Mesenteric fat pad (tissue), 1 donor: ENCODE measurements around the gene FBXW11. TPM values are rescaled to one million over a fixed set of nuclear protein-coding genes. Genes with fewer than 3 reads are reported as not detected.
"Not testable (repeated sequence)": the region's sequence is repeated elsewhere in the genome, so short reads cannot be mapped to it uniquely, and the experiment has no call there.

Source experiments
- DNase-seq: peaks from one replicate; pipeline ENCODE4 v3.0.0-alpha.2; 2020; ENCODE audit warnings: low spot score
- total RNA-seq: library from RNA; stranded (reverse); fragmentation: NEBNext Ultra II Directional; extraction: Animal tissue kit (Norgen Biotek cat#: 25700); gene quantifications from one replicate; pipeline ENCODE4 v1.2.1, GENCODE V29; 2021
- donor health status: DM: yes; HTN: yes; CAD: no.

The FBXW11 gene
- total RNA-seq, 1 donor from 2014 or later = 43.9 TPM

DNA sequence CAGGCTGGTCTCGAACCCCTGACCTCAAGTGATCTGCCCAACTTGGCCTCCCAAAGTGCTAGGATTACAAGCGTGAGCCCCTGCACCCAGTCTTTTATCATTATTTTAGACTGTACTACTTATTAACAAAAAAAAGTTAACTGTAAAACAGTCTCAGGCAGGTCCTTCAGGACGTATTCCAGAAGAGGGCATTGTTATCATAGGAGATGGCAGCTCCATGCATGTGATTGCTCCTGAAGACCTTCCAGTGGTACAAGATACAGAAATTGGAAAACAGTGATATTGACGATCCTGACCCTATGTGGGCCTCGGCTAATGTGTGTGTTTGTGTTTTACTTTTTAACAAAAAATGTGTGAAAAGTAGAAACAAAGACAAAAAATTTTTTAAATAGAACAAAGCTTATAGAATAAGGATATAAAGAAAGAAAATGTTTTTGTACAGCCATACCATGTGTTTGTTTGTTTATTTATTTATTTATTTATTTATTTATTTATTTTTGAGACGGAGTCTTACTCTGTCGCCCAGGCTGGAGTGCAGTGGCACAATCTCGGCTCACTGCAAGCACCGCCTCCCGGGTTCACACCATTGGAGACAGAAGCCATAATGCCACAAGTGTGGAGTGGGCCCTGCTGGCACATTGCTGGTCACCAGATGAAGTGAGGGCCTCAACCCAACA lies 13.8 kb upstream of the FBXW11 start:
- not testable (repeated sequence) for DNase-seq

DNA sequence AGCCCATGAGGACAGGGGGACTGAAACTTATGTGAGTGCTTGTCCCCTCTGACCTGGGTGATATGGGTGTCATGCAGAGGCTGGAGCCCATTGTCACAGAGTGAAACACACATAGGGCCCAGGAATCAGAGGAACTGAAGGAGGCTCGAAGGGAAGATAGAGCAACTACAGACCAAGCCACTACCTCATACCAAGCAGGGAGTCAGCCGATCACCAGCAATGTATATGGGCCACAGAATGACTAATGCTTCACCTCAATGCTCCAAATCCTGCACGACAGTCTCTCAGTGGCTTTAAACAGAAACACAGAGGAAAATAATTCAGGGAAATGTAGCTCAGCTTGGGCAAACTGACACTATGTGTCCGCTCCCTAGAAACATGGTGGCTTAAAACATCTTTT lies 8.9 kb upstream of the FBXW11 start:
- DNase-seq = no peak

DNA sequence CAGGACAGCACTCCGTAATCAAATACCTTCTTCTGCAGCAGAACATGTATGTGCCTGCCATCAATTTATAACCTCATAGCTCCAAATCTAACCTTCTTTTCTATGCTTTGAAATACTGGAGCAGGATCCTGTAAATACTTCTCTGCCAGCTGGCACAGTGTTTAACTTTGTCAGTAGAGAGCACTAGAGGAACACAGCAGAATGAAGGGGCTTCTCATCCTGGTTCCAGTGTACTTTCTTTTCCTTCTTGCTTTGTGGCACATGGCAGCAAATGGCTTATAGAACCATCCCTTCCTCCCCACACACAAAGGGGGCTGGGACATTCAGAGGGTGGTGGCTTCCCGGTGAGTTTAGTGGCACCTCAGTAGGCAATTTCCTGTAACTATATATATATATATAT lies 3.8 kb upstream of the FBXW11 start:
- no peak for DNase-seq

DNA sequence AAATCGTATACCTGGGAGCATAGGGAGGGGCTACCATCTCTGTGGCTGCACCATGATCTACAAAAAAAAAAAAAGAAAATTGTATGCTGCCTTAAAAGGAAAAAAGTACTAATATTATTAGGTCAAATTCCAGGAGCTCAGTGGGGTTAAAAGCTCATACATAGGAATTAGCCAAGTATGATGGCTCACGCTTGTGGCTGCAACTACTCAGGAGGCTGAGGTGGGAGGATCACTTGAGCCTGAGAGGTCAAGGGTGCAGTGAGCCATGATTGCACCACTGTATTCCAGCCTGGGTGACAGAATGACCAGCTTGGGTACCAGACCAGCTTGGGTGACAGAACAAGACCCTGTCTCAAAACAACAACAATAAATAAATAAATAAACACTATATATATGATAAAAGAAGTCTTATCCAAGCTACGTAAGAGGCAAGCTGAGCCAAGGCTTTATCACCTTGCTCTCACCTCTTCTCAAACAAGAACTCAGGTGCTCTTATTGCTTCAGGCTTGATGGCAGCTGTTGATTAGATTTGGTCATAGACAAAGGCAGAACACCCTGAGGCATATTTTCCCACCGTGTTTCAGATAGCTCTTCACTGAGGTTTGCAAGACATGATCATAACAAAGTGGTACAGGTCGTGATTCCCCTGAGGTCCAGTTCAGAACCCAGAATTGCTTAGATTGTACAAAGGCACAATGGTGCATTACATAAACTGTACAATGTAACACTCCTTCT lies 3.3 kb upstream of the FBXW11 start:
- DNase-seq = no peak

DNA sequence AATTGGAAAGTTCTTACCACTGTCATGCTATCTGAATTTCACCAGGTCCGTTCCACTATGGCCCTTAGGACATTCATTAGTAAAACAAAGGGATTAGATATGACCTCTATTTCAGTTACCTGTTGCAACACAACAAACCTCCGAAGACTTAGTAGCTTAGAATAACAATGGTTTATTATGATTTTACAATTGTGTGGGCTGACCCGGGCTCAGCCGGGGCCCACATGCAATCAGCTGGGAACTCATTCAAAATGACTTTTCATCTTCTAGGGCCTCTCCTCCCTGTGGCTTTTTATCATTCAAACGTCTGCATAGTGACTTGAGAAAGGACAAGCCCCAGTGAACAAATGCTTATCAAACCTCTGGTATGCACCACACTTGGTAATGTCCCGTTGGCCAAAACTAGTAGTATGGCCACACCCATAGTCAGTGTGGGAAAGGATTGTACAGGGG lies 2.3 kb upstream of the FBXW11 start:
- no peak for DNase-seq

DNA sequence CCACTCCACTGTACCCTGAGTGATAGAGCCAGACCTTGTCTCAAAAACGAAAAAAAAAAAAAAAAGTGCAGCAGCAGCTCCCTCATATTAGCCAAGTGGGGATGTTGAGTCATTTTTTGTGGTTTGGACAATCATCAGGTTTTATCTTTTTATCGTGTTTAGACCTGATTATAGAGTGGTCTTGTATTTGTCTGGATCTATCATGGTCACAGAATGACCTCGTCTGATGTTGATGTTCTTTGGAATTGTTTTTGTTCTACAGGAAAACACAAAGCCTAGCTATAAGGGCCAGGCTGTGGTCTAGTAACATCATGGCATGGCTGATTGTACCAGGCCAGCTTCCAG lies 1.6 kb upstream of the FBXW11 start:
- DNase-seq = no peak

DNA sequence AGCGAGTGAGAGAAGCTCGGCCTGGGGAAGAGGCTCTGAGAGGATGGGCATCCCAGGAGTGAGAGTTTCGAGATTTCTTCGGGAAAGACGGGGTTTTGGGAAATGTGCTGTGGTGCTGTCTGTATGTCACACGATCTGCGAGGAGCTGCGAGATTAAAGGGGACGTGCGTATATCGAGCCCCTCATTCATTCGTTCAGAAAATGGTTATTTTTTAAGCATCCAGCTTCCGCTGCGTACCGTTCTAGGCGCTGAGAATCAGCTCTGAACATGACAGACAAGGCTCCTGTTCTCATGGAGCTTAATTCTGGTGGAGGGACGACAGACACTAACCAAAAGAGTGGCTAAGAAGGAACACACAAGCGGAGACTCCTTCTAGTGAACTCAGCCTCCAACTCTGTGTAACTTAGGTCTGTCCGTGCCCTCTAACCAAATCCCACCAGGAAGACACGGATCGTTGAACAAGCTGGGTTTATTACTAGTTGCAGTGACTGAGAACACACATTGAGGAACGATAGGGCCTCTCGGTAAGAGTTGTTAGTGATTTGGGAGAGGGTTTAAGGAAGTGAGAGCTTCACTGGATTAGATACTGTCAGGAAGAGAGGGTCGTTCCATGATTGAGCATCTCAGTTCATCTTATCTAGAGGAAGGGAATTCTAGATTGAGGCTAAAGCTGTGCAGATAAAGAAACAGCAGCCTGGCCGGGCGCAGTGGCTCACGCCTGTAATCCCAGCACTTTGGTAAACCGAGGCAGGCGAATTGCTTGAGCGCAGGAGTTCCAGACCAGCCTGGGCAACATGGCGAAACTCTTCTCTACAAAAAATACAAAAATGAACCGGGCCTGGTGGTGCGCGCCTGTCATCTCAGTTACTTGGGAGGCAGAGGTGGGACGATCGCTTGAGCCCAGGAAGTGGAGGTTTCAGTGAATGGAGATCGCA lies 1.0 kb upstream of the FBXW11 start:
- DNase-seq = no peak

DNA sequence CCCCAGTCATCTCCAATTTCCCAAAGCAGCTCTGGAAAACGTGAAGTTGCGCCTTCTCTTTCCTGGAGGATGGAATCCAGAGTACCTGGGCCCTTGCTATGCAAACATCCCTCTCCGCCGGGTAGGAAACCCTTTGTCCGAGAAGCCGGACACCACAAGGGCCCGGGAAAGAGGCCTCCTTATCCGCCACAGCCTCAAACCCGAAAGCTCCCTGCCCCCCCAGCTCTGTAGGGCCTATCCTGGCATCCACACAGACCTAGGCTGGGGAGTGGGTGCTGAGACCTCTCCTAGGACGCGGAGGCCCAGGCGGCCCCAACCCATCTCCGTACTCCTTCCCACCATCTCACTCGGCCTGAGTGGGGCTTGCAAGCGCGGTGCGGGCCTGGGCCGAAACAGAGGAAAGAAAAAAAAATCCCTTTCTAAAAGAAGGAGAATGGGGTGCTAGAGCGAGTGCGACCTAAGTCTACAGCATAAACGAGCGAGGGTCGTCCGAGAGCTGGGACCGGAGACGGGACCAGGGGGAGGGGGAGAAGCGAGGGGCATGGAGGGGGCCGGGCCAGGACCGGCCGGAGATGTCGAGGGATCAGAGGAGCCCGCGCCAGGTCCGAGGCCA lies 624 bp downstream of the FBXW11 start:
- no peak for DNase-seq

DNA sequence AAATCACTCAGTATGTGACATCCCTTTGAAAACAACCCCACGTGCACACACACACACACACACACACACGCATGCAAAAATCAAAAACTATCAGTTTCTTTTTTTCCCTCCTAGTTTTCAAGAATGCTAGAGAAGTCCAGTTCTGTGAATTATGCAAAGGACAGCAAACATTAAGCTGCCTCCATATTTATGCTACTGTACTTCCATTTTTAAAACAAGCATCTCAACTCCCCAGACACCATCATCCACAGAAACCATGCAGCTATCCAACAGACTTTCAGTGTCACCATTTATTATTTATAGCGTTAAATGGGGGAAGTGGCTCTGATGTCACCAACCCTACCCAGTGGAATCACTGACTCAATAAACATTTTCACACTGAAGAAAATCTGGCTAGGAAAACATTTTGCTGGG lies 1.6 kb downstream of the FBXW11 start:
- DNase-seq = no peak

DNA sequence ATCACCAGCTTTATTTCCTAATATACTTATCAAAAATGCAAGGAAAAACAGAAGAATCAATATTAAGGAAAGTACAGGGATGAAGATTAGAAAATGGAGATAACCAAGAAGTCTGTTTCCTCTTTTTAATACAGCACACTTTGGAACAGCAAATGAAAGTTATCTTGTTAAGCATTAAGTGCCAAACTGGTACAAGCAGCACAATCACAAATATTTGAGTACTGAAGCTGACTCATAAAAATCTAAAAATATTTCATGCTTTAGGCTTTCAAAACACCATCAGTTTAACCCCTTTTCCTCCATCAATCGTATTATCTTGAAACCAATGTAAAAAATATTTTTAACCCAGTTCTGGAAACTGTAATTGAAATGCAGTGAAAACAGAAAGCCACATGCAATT lies 2.7 kb downstream of the FBXW11 start:
- no peak for DNase-seq

DNA sequence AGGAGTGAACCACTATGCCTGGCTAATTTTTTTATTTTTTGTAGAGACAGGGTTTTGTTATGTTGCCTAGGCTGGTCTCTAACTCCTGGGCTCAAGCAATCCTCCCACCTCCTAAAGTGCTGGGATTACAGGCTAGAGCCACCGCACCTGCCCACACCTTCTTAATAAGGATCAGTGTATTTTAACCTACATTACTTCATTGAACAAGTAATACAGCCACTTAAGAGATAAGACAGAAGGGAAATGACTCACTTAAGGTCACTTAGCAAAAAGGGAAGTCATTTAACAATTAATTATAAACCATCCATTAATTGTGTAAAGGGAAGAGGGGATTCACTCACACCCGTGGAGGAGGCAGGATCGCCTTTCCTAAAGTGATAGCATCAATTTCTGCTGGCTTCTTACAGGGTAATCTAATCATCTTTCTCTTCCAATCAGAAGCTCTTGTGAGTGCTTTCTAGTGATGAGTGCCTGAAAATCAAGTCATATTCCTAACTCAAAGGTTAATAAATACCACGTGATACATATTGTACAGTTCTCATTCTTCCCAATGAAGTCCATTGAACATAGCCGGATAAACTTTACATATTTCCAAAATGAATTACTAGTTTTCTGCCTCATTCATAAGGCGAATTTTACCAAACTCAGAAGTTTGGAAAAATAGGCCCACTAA lies 3.5 kb downstream of the FBXW11 start:
- DNase-seq = no peak

DNA sequence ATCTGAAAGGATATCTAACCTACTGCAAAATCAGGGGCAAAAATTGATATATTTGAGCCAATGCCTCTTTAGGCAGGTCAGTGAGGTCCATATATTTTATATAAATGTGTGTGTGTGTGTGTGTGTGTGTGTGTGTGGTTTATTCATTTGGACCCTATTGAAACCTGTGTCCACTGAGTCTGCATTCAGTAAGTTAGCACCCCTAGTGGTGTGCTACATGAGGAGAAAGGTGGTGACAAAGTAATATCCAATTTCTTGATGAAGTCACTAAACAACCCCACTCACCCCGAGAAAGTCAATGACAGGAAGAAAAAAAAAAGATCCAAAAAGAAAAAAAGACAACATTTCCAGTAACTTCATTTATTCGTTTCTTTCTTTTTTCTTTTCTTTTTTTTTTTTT lies 4.1 kb downstream of the FBXW11 start:
- DNase-seq = no peak

DNA sequence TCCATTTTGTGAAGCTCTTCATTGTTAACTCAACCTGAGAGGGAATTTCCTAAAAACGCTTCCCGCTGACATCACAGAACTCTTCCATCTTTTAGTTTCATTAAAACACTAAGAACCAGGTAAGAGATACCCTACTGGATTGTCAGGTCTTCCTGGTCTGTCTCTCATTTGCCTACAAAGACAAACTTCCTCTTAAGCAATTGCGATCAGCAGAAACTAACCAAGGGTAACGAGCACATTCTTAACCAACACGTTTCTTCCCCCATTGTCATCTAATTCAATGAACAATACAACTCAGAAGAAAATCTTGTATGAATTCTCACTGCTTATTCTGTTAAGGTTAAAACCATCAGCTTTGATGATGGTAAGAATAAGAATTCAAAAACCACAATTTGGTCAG lies 6.6 kb downstream of the FBXW11 start:
- no peak for DNase-seq

DNA sequence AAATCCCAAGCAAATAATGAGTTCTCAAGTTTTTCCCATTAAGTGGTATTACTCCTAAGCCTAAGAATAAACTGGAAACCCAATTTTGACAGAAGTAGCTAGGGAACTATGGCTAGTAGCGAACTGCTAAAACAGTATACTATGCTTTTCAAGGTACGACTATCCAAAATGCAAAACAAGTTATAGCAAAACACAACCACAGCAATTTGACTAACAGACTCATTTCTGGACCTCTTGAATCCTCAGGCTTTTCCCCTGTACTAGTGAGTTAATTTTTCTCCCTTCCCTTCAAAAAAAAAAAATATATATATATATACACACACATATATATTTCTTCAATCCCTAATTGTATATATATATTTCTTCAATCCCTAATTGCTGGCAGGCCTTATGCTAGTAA lies 7.3 kb downstream of the FBXW11 start:
- no peak for DNase-seq

DNA sequence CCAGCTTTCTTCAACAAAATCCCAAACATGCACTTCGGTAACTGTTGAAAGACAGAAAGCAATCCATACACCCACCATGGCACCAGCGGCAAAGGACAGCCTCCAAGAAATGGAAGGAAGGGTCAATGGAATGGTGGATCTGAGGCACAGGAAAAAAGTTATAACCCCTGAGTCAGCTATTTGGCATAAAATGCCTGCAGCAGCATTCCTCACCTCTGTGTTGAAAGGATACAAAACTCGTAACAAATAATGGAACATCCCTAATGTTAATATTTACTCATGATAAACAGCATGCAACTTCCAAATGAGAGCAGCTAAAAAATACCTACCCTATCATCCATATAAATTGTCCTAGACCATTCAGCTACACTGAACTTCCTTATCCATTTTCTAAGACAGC lies 9.4 kb downstream of the FBXW11 start:
- DNase-seq = no peak

DNA sequence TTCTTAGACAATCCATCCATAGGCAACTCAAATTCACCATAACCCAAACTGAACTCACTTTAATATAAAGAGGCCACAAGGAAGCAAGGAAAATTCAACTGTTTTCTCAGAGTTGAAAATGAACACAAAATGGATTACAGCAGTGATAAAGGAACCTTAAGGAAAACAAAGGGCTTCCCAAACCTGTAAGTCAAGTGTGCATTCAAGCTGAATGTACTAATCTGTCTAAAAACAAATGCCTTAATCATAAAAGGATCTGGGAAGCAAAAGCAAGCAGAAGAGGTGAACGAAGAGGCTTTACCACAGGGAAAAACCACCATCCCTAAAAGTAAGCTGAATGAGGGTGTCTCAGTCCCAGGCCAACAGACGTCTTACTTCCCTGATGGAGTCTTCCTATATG lies 13.6 kb downstream of the FBXW11 start:
- DNase-seq = no peak

DNA sequence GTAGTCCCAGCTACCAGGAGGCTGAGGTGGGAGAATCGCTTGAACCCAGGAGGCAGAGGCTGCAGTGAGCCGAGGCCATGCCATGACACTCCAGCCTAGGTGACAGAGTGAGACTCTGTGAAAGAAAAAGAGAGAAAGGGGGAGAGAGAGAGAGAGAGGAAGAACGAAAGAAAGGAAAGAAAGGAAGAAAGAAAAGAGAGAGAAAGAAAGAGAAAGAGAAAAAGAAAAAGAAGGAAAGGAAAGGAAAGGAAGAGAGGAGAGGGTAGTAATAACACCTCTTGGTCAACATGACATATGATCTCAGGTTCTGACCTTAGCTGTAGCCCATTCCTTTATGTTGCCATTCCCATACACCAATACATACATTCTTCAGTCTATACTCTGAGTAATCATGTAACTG lies 14.1 kb downstream of the FBXW11 start:
- DNase-seq = no peak

DNA sequence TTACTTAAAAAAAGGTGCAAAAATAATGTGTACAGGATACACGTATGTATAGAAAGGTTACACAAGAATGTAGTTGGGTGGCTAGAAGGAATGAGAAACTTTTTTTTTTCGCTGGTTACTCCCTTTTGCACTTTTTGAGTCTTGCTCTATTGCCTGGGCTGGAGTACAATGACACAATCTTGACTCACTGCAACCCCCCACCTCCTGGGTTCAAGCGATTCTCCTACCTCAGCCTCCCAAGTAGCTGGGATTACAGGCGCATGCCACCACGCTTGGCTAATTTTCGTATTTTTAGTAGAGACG lies 15.8 kb downstream of the FBXW11 start:
- no peak for DNase-seq

DNA sequence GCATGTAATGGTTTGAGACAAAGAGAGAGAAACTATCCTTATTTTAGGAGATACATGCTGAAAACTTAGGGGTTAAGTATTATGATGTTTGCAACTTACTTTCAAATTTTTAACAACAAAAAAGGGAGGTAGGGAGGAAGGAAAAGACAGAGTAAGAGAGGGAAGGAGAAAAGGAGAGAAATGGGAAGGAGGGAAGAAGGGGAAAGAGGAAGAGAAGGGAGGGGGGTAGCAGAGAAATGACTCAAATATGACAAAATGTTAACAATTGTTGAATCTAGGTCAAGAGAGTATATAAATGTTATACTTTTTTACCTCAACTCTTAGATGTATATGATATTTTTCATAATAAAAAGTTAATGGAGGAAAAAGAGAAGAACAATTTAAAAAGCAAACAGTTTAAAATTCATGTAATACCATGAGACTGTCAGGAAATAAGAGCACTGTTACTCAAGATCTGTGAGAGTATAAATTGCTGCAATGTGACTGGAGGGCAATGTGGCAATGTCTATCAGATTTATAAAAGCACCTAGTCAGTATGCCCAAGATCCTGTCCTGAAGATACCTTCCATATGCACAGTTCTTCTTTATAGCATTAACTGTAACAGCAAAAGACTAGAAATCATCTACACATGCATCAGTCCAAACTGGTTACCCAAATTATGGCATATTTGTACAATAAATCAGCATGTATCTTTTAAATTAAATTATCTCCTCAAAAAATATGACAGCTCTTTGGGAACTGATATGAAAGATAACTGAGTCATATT lies 16.3 kb downstream of the FBXW11 start:
- DNase-seq = no peak

DNA sequence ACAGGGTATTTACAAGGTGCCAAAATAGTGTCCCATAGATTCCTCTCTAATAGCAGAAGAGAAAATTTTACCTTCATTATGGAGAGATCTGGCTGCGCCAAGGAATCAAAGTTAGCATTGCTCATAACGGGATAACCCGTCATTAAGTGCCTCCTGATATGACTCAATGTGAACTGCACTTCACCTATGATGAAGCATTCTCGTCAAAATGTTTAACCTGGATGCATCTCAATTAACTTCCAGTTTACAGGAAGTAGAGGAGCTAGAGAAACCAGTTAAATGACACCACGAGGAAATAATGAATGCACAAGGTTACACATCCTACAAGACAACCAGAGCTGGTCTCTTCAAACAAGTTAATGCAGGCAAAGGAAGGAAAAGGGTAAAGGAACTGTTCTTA lies 17.2 kb downstream of the FBXW11 start:
- DNase-seq = no peak

DNA sequence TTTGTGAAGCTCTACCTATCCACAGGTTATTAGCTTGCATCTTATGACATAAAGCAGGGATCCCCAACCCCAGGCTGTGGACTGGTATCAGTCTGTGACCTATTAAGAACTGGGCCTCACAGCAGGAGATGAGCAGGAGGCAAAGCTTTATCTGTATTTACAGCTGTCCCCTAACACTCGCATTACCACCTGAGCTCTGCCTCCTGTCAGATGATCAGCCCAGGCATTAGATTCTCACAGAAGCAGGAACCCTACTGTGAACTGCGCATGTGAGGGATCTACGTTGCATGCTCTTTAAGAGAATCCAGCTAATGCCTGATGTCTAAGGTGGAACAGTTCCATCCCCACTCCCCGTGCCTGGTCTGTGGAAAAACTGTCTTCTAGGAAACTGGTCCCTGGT lies 19.7 kb downstream of the FBXW11 start:
- DNase-seq = no peak
